Measurements from ENCODE around the gene DHX35. TPM values are rescaled to one million over a fixed set of nuclear protein-coding genes. Genes with fewer than 3 reads are reported as not detected.
A peak's percentile ranks its signal among the peaks of the same experiment; 100 is the strongest.

The DHX35 gene
- total and polyA plus RNA-seq, 2 of the 13 experiments (the other 11 are each of a cell fraction or from before 2014, with no cell fraction given): 25.8 to 28.7 TPM

GRCh38 chr20:38961530-38962043, 557 bp upstream of the DHX35 start (continued):
- no peak for TF ChIP-seq ZNF512 (CRISPR knock-in tag; IDR thresholded peaks at IDR 0.05)
- TF ChIP-seq PHF5A (CRISPR knock-in tag; IDR thresholded peaks at IDR 0.05; ENCODE audit: low read depth, unreplicated experiment): no peak
- no peak for TF ChIP-seq ZFP91 (CRISPR knock-in tag; IDR thresholded peaks at IDR 0.05; ENCODE audit: borderline replicate concordance)
- TF ChIP-seq ZFP36L1 (CRISPR knock-in tag; IDR thresholded peaks at IDR 0.05): peak; percentile 53; the same call in 1 of the 2 replicates
- TF ChIP-seq SP5 (CRISPR knock-in tag; IDR thresholded peaks at IDR 0.05; ENCODE audit: borderline replicate concordance, low read depth): no peak
- TF ChIP-seq, protein P1, sequence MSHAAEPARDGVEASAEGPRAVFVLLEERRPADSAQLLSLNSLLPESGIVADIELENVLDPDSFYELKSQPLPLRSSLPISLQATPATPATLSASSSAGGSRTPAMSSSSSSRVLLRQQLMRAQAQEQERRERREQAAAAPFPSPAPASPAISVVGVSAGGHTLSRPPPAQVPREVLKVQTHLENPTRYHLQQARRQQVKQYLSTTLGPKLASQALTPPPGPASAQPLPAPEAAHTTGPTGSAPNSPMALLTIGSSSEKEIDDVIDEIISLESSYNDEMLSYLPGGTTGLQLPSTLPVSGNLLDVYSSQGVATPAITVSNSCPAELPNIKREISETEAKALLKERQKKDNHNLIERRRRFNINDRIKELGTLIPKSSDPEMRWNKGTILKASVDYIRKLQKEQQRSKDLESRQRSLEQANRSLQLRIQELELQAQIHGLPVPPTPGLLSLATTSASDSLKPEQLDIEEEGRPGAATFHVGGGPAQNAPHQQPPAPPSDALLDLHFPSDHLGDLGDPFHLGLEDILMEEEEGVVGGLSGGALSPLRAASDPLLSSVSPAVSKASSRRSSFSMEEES (CRISPR knock-in tag; IDR thresholded peaks at IDR 0.05): no peak
- no peak for TF ChIP-seq DPF2 (CRISPR knock-in tag; IDR thresholded peaks at IDR 0.05; ENCODE audit: borderline replicate concordance, low read depth)
- no peak for TF ChIP-seq DR1 (CRISPR knock-in tag; IDR thresholded peaks at IDR 0.05)
- TF ChIP-seq IKZF1 (IDR thresholded peaks at IDR 0.05): no peak
- 0 out of 2 replicates have a peak, but pooled peaks have one; percentile 34 for TF ChIP-seq HHEX (CRISPR knock-in tag; IDR thresholded peaks at IDR 0.05)
- TF ChIP-seq ZNF766 (CRISPR knock-in tag; IDR thresholded peaks at IDR 0.05; ENCODE audit: borderline replicate concordance): peak; percentile 9; the same call in 1 of the 2 replicates
- peak; percentile 87; the same call in 1 of the 2 replicates for TF ChIP-seq SMYD3 (CRISPR knock-in tag; IDR thresholded peaks at IDR 0.05)
- TF ChIP-seq HNRNPH1 (optimal IDR thresholded peaks at IDR 0.05; ENCODE audit: low read depth, low read length): no peak
- TF ChIP-seq, protein P2, sequence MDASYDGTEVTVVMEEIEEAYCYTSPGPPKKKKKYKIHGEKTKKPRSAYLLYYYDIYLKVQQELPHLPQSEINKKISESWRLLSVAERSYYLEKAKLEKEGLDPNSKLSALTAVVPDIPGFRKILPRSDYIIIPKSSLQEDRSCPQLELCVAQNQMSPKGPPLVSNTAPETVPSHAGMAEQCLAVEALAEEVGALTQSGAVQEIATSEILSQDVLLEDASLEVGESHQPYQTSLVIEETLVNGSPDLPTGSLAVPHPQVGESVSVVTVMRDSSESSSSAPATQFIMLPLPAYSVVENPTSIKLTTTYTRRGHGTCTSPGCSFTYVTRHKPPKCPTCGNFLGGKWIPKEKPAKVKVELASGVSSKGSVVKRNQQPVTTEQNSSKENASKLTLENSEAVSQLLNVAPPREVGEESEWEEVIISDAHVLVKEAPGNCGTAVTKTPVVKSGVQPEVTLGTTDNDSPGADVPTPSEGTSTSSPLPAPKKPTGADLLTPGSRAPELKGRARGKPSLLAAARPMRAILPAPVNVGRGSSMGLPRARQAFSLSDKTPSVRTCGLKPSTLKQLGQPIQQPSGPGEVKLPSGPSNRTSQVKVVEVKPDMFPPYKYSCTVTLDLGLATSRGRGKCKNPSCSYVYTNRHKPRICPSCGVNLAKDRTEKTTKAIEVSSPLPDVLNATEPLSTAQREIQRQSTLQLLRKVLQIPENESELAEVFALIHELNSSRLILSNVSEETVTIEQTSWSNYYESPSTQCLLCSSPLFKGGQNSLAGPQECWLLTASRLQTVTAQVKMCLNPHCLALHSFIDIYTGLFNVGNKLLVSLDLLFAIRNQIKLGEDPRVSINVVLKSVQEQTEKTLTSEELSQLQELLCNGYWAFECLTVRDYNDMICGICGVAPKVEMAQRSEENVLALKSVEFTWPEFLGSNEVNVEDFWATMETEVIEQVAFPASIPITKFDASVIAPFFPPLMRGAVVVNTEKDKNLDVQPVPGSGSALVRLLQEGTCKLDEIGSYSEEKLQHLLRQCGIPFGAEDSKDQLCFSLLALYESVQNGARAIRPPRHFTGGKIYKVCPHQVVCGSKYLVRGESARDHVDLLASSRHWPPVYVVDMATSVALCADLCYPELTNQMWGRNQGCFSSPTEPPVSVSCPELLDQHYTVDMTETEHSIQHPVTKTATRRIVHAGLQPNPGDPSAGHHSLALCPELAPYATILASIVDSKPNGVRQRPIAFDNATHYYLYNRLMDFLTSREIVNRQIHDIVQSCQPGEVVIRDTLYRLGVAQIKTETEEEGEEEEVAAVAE (CRISPR knock-in tag; IDR thresholded peaks at IDR 0.05; ENCODE audit: borderline replicate concordance): no peak
- TF ChIP-seq NFRKB (IDR thresholded peaks at IDR 0.05): no peak
- TF ChIP-seq ZNF496 (CRISPR knock-in tag; IDR thresholded peaks at IDR 0.05; ENCODE audit: insufficient replicate concordance): no peak
- no peak for TF ChIP-seq ZNF678 (CRISPR knock-in tag; IDR thresholded peaks at IDR 0.05)
- TF ChIP-seq PITX1 (CRISPR knock-in tag; IDR thresholded peaks at IDR 0.05): peak; percentile 37

All from HepG2 (cell line).